ENCODE results near the gene RHBDD1.

Gene RHBDD1

DNA sequence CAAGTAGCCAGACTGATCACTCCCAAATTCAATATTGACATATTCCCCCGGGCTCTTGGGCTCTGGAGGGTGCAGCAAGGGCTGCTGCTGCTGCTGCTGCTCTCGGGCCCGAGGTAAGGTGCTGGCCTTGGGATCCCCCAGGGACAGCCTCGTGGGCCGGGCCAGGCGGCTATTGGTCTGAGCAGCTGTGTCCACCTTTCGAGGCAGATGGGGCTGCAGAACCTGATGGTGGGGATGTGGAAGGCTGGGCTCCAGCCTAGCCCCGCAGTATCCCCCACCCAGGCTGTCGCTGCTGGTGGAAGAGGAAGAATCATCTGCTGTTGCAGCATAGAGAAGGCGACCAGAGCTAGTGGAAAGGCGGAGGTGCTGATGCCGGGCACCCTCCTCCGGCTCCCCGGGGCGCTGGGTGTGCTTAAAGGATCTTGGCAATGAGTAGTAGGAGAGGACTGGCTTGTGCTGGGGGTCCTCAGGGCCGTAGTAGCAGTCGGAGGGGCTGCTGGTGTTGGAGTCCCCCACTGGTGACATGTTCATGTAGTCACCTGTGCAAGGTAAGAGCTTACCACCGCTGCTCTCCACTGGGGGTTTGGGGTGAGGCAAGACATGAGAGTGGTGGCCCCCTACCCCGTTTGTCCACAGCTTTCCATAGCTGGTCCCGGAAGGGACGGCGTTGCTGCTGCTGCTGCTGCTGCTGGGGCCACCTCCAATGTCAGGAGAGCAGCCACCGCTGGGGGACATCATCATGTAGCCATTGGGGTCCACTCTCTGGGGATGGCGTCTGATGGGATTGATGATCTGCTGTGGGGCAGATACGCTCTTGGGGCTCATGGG, 39.6 kb upstream of the RHBDD1 start:
- Histone ChIP-seq H3K4me2 (ENCODE audit: low read depth, low read length, poor library complexity, severe bottlenecking) (no peak overlapping the region), H3K36me3 (ENCODE audit: insufficient read depth, low read length) (no peaks in the 10 kb centered on the region), H2AFZ (ENCODE audit: low read length) (no peak overlapping the region), H3K27me3 (ENCODE audit: insufficient read depth, low read length, poor library complexity, severe bottlenecking) (no peaks in the 10 kb centered on the region), H4K20me1 (ENCODE audit: insufficient read depth, low read length, poor library complexity, severe bottlenecking) (no peaks in the 10 kb centered on the region), H3F3A (ENCODE audit: low read depth) (0 out of 2 replicates have a peak, but pooled peaks cover 6% of the 10 kb centered on the region), H3K4me1 (ENCODE audit: insufficient read depth, low read length, poor library complexity, severe bottlenecking) (peaks cover 35% of the 10 kb centered on the region), H3K79me2 (ENCODE audit: insufficient read depth, low read length) (peaks cover 4% of the 10 kb centered on the region; the same call in 1 of the 2 replicates), H3K9me2 (replicated peaks; ENCODE audit: low read depth, low read length) (no peaks in the 10 kb centered on the region), H3K4me3 (ENCODE audit: low read length, poor library complexity, severe bottlenecking) (no peak overlapping the region), H3K9me3 (ENCODE audit: insufficient read depth, low read depth, low read length) (no peaks in the 10 kb centered on the region), H3K9ac (ENCODE audit: low read depth, low read length, poor library complexity, severe bottlenecking) (no peak overlapping the region)
- TF ChIP-seq, protein P1, sequence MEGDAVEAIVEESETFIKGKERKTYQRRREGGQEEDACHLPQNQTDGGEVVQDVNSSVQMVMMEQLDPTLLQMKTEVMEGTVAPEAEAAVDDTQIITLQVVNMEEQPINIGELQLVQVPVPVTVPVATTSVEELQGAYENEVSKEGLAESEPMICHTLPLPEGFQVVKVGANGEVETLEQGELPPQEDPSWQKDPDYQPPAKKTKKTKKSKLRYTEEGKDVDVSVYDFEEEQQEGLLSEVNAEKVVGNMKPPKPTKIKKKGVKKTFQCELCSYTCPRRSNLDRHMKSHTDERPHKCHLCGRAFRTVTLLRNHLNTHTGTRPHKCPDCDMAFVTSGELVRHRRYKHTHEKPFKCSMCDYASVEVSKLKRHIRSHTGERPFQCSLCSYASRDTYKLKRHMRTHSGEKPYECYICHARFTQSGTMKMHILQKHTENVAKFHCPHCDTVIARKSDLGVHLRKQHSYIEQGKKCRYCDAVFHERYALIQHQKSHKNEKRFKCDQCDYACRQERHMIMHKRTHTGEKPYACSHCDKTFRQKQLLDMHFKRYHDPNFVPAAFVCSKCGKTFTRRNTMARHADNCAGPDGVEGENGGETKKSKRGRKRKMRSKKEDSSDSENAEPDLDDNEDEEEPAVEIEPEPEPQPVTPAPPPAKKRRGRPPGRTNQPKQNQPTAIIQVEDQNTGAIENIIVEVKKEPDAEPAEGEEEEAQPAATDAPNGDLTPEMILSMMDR (conservative IDR thresholded peaks at IDR 0.05; ENCODE audit: low read length) = no peak
- no peak for TF ChIP-seq EZH2phosphoT487 (IDR thresholded peaks at IDR 0.05; ENCODE audit: borderline replicate concordance)

DNA sequence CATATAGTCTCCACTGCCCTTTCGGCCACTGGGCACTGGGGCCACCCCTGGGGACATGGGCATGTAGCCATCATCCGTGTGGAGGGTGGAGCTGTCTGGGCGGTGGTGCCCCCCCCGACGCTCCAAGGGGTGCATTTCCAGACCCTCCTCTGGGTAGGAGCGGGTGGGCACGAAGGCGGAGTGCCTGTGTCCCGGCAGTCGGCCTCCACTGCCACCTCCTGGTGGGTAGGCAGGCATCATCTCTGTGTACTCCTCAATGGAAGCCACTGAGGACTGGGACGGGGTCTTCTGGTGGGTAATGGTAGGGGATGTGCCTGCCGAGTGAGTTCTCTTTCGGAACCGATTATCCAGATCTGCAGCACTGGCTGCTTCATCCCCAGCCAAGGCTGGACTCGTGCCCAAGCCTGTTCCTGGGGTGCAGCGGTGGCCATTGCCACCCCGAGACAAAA, 39.0 kb upstream of the RHBDD1 start:
- H3K9me3 ChIP-seq (ENCODE audit: insufficient read depth, low read depth, low read length) = no peaks in the 10 kb centered on the region
- no peaks in the 10 kb centered on the region for H3K9me2 ChIP-seq (replicated peaks; ENCODE audit: low read depth, low read length)
- H3K4me2 ChIP-seq (ENCODE audit: low read depth, low read length, poor library complexity, severe bottlenecking) = no peak overlapping the region
- H3K36me3 ChIP-seq (ENCODE audit: insufficient read depth, low read length) = no peaks in the 10 kb centered on the region
- H3K4me3 ChIP-seq (ENCODE audit: low read length, poor library complexity, severe bottlenecking) = no peak overlapping the region
- no peaks in the 10 kb centered on the region for H3K27me3 ChIP-seq (ENCODE audit: insufficient read depth, low read length, poor library complexity, severe bottlenecking)
- H3F3A ChIP-seq (ENCODE audit: low read depth) = 0 out of 2 replicates have a peak, but pooled peaks cover 6% of the 10 kb centered on the region
- TF ChIP-seq, protein P1 (conservative IDR thresholded peaks at IDR 0.05; ENCODE audit: low read length) = peak; percentile 58
- no peak for TF ChIP-seq EZH2phosphoT487 (IDR thresholded peaks at IDR 0.05; ENCODE audit: borderline replicate concordance)
- no peak overlapping the region for H3K9ac ChIP-seq (ENCODE audit: low read depth, low read length, poor library complexity, severe bottlenecking)
- H4K20me1 ChIP-seq (ENCODE audit: insufficient read depth, low read length, poor library complexity, severe bottlenecking) = no peaks in the 10 kb centered on the region
- H3K4me1 ChIP-seq (ENCODE audit: insufficient read depth, low read length, poor library complexity, severe bottlenecking) = peaks cover 38% of the 10 kb centered on the region
- no peak overlapping the region for H2AFZ ChIP-seq (ENCODE audit: low read length)
- H3K79me2 ChIP-seq (ENCODE audit: insufficient read depth, low read length) = peaks cover 4% of the 10 kb centered on the region; the same call in 1 of the 2 replicates

DNA sequence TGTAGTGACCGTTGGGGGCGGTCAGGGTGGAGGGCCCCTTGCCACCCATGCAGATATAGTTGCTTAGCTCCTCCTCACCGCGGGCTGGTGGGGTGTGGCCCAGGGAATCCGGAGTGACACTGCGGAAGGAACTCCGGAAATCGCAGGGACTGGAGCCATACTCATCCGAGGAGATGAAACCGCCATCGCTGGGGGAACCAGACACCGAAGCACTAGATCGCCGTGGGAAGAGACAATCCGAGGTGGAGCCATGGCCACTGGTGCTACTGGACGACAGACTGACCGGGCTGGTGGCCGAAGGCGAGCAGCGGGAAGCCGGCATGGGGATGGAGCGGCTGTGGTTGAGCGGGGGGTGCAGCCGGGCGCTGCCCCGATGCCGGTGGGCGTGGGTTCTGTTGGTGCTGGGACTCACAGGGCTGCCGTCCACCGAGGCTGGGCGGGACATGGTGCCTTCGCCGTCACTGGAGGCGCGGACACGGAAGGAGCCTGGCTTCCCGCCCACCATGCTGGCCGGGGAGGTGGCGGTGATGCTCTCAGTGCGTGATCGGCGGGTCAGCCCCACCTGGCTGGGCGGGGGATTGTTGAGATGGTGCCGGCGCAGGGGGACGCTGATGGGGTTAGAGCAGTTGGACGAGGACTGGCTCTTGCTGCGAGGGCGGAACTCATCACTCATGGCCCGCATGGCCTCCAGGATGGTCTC, 38.4 kb upstream of the RHBDD1 start:
- H3K27me3 ChIP-seq (ENCODE audit: insufficient read depth, low read length, poor library complexity, severe bottlenecking) = no peaks in the 10 kb centered on the region
- TF ChIP-seq, protein P1 (conservative IDR thresholded peaks at IDR 0.05; ENCODE audit: low read length) = no peak
- no peaks in the 10 kb centered on the region for H3K79me2 ChIP-seq (ENCODE audit: insufficient read depth, low read length)
- H3K9ac ChIP-seq (ENCODE audit: low read depth, low read length, poor library complexity, severe bottlenecking) = no peak overlapping the region
- 0 out of 2 replicates have a peak, but pooled peaks cover 6% of the 10 kb centered on the region for H3F3A ChIP-seq (ENCODE audit: low read depth)
- no peaks in the 10 kb centered on the region for H4K20me1 ChIP-seq (ENCODE audit: insufficient read depth, low read length, poor library complexity, severe bottlenecking)
- no peaks in the 10 kb centered on the region for H3K36me3 ChIP-seq (ENCODE audit: insufficient read depth, low read length)
- no peaks in the 10 kb centered on the region for H3K9me2 ChIP-seq (replicated peaks; ENCODE audit: low read depth, low read length)
- H3K4me2 ChIP-seq (ENCODE audit: low read depth, low read length, poor library complexity, severe bottlenecking) = no peak overlapping the region
- peaks cover 38% of the 10 kb centered on the region for H3K4me1 ChIP-seq (ENCODE audit: insufficient read depth, low read length, poor library complexity, severe bottlenecking)
- no peaks in the 10 kb centered on the region for H3K9me3 ChIP-seq (ENCODE audit: insufficient read depth, low read depth, low read length)
- no peak overlapping the region for H2AFZ ChIP-seq (ENCODE audit: low read length)
- H3K4me3 ChIP-seq (ENCODE audit: low read length, poor library complexity, severe bottlenecking) = no peak overlapping the region
